ENCODE measurements around the gene MRRF.

Gene MRRF

GRCh38 chr9:122228568-122229484 is 35.9 kb upstream of the MRRF start, which contains the start of gene LHX6:
Gene LHX6, minus strand, starts transcription at chr9:122228957. Its CDS starts 217 bp downstream, at chr9:122228740.
- no peak for DNase-seq (ENCODE audit: low read depth)

- no peak for DNase-seq (ENCODE audit: low read depth)
Observed at GRCh38 chr9:122229485-122229837, 35.2 kb upstream of the MRRF start.

- no peak for DNase-seq (ENCODE audit: low read depth)
Observed at GRCh38 chr9:122232796-122233306, 31.8 kb upstream of the MRRF start.

- DNase-seq (ENCODE audit: low read depth) = no peak
Observed at GRCh38 chr9:122234022-122234748, 30.5 kb upstream of the MRRF start.

- no peak for DNase-seq (ENCODE audit: low read depth)
Observed at GRCh38 chr9:122236681-122237080, 28.0 kb upstream of the MRRF start.

GRCh38 chr9:122239722-122240121 is 25.0 kb upstream of the MRRF start:
- DNase-seq (ENCODE audit: low read depth) = no peak

- no peak for DNase-seq (ENCODE audit: low read depth)
Observed at GRCh38 chr9:122244349-122244748, 20.3 kb upstream of the MRRF start.

- no peak for DNase-seq (ENCODE audit: low read depth)
Observed at GRCh38 chr9:122246666-122247065, 18.0 kb upstream of the MRRF start.

GRCh38 chr9:122248448-122248865 is 16.2 kb upstream of the MRRF start:
- DNase-seq (ENCODE audit: low read depth) = no peak

- DNase-seq (ENCODE audit: low read depth) = no peak
Observed at GRCh38 chr9:122251351-122251750, 13.3 kb upstream of the MRRF start.

GRCh38 chr9:122252796-122253195 is 11.9 kb upstream of the MRRF start:
- DNase-seq (ENCODE audit: low read depth) = no peak

- DNase-seq (ENCODE audit: low read depth) = no peak
Observed at GRCh38 chr9:122254761-122255160, 9.9 kb upstream of the MRRF start.

GRCh38 chr9:122256206-122256605 is 8.5 kb upstream of the MRRF start:
- DNase-seq (ENCODE audit: low read depth) = no peak

GRCh38 chr9:122258886-122259415 is 5.7 kb upstream of the MRRF start:
- no peak for DNase-seq (ENCODE audit: low read depth)

GRCh38 chr9:122261469-122261881 is 3.2 kb upstream of the MRRF start:
- DNase-seq (ENCODE audit: low read depth) = no peak

- DNase-seq (ENCODE audit: low read depth) = no peak
Observed at GRCh38 chr9:122262073-122262472, 2.6 kb upstream of the MRRF start.

GRCh38 chr9:122263699-122264349 is 858 bp upstream of the MRRF start:
- no peak for DNase-seq (ENCODE audit: low read depth)

GRCh38 chr9:122265149-122265915 is 650 bp downstream of the MRRF start:
- DNase-seq (ENCODE audit: low read depth) = no peak

GRCh38 chr9:122268041-122268814 is 3.5 kb downstream of the MRRF start:
- DNase-seq (ENCODE audit: low read depth) = no peak

- DNase-seq (ENCODE audit: low read depth) = no peak
Observed at GRCh38 chr9:122274055-122274454, 9.4 kb downstream of the MRRF start.

GRCh38 chr9:122276096-122276495 is 11.4 kb downstream of the MRRF start:
- DNase-seq (ENCODE audit: low read depth) = no peak
